HG03097 (cell line): Measurements from ENCODE around the gene PAF1.
"Not testable (repeated sequence)": the region's sequence is repeated elsewhere in the genome, so short reads cannot be mapped to it uniquely, and the experiment has no call there.

Experiments
- ATAC-seq: cut with Tn5 transposase; IDR thresholded peaks from one replicate; pipeline ENCODE4 v1.9.1; 2021; ENCODE audit not compliant: unreplicated experiment, low FRiP score

Gene PAF1

GRCh38 chr19:39384839-39385568, 5.9 kb downstream of the PAF1 start:
- no peak for ATAC-seq

GRCh38 chr19:39382991-39383828, 7.7 kb downstream of the PAF1 start:
- no peak for ATAC-seq

GRCh38 chr19:39381910-39382611, 8.8 kb downstream of the PAF1 start:
- no peak for ATAC-seq

GRCh38 chr19:39380521-39381502, 10.1 kb downstream of the PAF1 start:
- no peak for ATAC-seq

- no peak for ATAC-seq
Observed at GRCh38 chr19:39379865-39380396, 11.0 kb downstream of the PAF1 start.

GRCh38 chr19:39379366-39379765, 11.5 kb downstream of the PAF1 start:
- ATAC-seq, result not testable (repeated sequence)

GRCh38 chr19:39377373-39378362, 13.2 kb downstream of the PAF1 start:
- no peak for ATAC-seq

- no peak for ATAC-seq
Observed at GRCh38 chr19:39375929-39376328, 15.0 kb downstream of the PAF1 start.

- no peak for ATAC-seq
Observed at GRCh38 chr19:39372941-39373340, 18.0 kb downstream of the PAF1 start.

- ATAC-seq, result no peak
Observed at GRCh38 chr19:39372047-39372802, 18.7 kb downstream of the PAF1 start.

- no peak for ATAC-seq
Observed at GRCh38 chr19:39370735-39371134, 20.2 kb downstream of the PAF1 start.

GRCh38 chr19:39369200-39369599, 21.7 kb downstream of the PAF1 start:
- ATAC-seq, result no peak

- ATAC-seq, result no peak
Observed at GRCh38 chr19:39365531-39365930, 25.4 kb downstream of the PAF1 start.

- no peak for ATAC-seq
Observed at GRCh38 chr19:39363901-39364457, 26.9 kb downstream of the PAF1 start.

- ATAC-seq, result no peak
Observed at GRCh38 chr19:39362682-39363657, 27.9 kb downstream of the PAF1 start.

GRCh38 chr19:39360599-39360998, 30.3 kb downstream of the PAF1 start:
- no peak for ATAC-seq
